Fibroblast of upper back skin (primary cell): ENCODE measurements around the gene TMEM42.

ENCODE experiments used
- DNase-seq: peaks from one replicate; pipeline ENCODE4 v3.0.0-alpha.2; 2013

The TMEM42 gene

DNA sequence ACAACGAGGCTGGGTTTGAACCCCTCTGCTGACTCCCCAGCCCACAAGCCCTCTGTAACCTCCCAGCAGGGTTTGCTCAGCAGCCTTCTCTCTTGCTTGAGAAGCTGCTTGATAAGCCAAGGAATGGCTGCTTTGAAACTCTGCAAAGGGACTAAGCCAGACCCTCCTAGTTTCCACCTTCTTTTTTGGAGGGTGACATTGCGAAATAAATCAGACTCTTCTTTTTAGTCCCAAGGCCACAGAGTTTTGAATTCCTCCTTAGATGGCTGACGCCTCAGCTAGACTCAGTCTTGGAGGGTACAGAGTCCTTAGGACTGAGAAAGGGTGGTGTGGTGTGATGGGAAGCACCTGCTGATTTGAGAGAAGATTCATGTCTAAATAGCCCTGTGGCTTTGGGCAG is 13.9 kb downstream of the TMEM42 start:
- DNase-seq: no peak

- no peak for DNase-seq
Measured at GRCh38 chr3:44877333-44877732, 15.6 kb downstream of the TMEM42 start.

- no peak for DNase-seq
Measured at GRCh38 chr3:44880284-44880683, 18.6 kb downstream of the TMEM42 start.

DNA sequence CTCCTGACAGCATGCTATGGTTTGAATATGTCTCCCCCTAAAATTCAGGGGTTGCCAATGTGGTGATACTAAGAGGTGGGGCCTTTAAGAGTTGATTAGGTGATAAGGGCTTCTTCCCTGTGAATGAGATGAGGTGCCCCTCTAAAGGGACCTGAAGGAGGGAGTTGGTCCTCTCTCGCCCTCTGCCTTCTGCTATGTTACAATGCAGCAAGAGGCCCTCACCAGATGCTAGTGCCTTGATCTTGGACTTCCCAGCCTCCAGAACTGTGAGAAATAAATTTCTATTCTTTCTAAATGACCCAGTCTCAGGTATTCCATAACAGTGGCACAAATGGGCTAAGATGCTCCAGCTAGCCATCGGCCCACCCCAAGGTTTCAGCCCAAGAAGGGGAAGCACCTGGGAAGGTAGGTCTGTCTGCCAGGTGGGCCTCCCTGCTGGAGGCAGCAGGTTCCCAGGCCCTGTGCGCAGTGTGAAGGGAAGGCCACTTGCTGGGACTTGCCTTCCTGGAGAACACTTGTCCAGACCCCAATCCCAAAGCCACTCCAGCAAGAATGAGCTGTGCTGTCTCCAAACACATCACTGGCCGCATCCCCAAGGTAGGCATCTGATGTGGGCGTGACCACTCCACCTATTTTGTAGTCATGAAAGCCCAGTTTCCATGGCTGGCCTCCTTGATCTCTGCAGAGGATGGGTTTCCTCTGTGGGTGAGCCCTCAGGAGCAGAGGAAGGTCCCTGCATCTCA is 21.7 kb downstream of the TMEM42 start:
- no peak for DNase-seq

DNA sequence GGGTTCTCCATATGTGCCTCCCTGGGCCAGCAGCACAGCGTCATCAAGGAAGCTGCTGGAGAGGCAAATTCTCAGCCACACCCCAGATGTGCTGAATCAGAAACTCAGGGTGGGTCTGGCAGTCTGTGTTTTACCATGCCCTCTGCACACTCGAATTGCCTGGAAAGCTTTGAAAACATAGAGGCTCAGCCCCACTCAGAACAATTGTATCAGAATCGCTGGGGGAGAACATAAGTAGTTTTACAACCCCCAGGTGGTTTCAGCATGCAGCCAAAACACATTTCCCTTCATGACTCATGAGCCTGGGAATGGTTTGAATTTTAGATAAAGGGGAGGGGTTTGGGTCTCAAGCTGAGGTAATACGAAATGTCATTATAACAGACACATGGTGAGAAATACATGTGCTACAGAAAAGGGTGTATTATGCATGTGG is 22.3 kb downstream of the TMEM42 start:
- peak; percentile 98 for DNase-seq

- DNase-seq: peak; percentile 95
Measured at GRCh38 chr3:44885618-44886017, 23.9 kb downstream of the TMEM42 start.

- DNase-seq: no peak
Measured at GRCh38 chr3:44886561-44886960, 24.8 kb downstream of the TMEM42 start.

DNA sequence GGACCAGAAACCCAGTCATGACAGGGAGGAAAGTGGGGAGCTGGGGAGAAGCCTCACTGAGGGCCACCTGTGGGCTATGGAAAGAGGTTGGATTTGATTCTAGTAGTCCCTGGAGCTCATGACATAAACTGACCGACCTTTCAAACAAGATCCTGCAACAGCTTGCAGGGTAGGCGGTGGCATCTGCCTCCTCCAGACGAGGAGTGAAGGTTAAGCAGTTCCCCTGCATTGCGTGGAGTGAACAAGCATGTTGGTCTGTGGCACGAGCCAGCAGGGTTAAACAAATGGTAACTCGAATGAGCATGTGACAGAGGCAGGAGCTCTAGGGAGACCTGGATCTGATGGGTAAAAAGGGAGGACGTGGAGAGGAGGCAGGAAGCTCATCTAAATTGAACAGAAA is 25.4 kb downstream of the TMEM42 start:
- no peak for DNase-seq

GRCh38 chr3:44890258-44890657 is 28.5 kb downstream of the TMEM42 start:
- DNase-seq: peak; percentile 15

DNA sequence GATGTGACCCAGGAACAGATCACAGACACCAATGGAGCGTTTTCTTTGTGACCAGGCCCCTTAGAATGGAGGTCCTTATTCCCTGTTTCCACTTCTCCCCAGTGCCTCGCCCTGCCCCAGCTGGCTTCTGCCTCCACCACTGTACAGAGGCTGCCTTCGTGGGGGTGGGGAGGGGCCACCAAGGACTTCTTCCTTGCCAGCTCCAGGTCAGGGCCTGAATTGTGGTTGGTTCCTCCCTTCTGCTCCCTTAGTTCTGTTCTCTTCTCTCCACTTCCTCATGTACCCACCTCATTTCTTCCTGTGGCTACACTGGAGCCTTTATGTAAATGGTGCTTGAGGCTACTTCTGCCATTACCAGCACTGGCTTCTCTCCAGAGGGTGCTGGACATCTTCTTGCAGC is 29.1 kb downstream of the TMEM42 start:
- DNase-seq: no peak

DNA sequence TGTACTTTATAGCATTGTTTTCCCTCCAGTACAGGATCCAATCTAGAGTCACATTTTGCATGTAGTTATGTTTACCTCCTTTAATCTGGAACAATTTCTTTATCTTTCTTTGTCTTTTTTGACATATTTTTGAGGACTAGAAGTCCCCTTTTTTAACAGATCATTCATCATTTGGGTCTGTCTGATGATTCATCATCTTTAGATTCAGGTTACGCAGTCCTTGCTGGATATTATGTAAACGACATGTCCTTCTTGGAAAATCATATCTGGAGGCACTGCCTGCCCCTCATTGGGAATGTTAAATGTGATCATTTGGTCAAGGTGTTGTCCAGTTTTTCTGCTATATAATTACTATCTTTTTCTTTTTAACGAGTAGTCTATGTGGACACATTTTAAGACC is 31.0 kb downstream of the TMEM42 start:
- DNase-seq: no peak

GRCh38 chr3:44893097-44893496 is 31.4 kb downstream of the TMEM42 start:
- peak; percentile 78 for DNase-seq

DNA sequence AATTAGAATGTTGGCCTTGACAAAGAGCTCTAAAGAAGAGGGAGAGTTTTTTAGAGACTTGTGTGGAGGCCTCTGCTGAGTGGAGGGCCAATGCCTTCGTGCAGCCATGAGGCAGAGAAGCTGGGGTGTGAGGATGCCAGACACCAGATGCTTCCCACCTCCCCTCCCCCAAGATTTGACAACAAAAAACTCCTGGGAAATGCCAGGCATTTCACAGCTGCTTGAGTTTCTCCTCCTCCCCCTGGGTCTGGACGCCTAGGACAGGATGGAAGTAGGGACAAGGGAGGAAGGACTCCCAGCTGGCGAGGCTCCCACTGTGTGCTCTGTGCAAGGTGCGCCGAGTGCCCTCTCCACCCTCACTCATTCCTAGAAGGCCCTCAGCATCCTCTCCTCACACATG is 32.8 kb downstream of the TMEM42 start:
- DNase-seq: peak; percentile 35

DNA sequence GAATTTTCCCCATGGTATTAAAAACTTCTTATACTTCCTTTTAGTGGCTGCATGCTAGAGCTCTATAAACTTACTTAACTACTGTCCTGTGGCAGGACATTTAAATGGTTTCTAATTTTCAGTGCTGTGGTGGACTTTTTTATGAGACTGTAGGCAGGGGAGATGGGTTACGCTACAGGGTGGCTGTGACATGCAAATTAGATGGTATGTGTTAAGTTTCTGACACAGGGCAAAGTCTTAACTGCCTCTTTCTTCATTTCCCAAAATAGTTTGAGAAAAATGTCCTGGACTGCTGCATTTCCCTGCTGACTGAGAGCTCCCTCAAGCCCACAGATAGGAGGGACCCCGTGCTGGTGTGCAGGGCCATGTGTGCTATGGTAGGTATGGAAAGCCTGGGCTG is 34.7 kb downstream of the TMEM42 start:
- DNase-seq: no peak

- DNase-seq: no peak
Measured at GRCh38 chr3:44899683-44900367, 38.1 kb downstream of the TMEM42 start.

GRCh38 chr3:44902628-44903027 is 40.9 kb downstream of the TMEM42 start:
- DNase-seq: no peak

GRCh38 chr3:44903314-44903713 is 41.6 kb downstream of the TMEM42 start:
- no peak for DNase-seq

DNA sequence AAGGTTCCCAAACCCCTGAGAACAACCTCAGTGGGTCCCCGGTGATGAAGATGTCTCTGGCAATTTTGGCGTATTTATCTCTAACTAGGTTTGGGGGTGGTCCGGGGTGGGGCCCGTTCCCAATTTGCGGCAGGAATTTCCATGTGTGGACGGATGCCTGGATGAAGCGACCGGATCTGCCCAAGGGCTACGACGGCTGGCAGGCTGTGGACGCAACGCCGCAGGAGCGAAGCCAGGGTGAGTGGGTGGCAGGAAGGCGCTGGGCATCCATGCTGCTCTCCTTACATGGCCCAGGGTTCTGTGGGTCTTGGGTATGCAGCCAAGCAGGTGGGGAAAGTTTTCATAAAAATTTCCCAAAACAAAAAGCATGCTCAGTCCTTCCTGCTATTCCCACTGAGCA is 42.0 kb downstream of the TMEM42 start:
- DNase-seq: no peak

- no peak for DNase-seq
Measured at GRCh38 chr3:44905446-44906157, 43.9 kb downstream of the TMEM42 start.

- no peak for DNase-seq
Measured at GRCh38 chr3:44906997-44907396, 45.3 kb downstream of the TMEM42 start.

- no peak for DNase-seq
Measured at GRCh38 chr3:44907612-44908011, 45.9 kb downstream of the TMEM42 start.

DNA sequence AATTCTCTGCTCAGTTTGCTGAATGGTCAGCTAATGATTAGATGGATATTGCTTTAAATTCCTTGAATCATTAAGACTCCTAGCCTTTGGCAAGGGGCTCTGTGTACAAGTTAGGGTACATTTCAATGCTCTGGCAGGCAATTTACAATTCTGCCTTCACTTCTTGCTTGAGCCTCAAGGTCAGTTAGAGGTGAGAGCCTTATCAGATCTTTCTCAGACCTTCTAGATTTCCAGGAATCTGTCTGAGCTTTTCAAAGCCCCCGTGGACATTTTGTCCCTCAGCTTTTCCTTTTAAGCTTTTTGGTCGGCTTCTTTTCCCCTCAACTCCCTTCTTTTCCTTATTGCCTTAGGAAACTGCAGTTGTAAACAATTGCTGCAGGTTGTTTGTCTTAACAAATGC is 47.4 kb downstream of the TMEM42 start:
- DNase-seq: no peak

- no peak for DNase-seq
Measured at GRCh38 chr3:44910693-44911092, 49.0 kb downstream of the TMEM42 start.

GRCh38 chr3:44913868-44914468 is 52.3 kb downstream of the TMEM42 start:
- DNase-seq: peak; percentile 72
